Heart right ventricle (tissue), 16 donors: ENCODE data around the gene SYTL3. TPM values are rescaled to one million over a fixed set of nuclear protein-coding genes. Genes with fewer than 3 reads are reported as not detected.

Experiments used
- ATAC-seq, 8 donors: fragments of 200-7000 bp; cut with Tn5 transposase; one replicate each; pipeline ENCODE4 v1.9.1; 2020; ENCODE audit warnings: mild to moderate bottlenecking in 8 of 8, moderate library complexity in 8 of 8, moderate number of reproducible peaks in 1 of 8
- DNase-seq, 2 donors: peaks; one replicate each; pipeline ENCODE4 v3.0.0-alpha.2; 2020
- H3K27ac ChIP-seq, 10 donors: fragments of 200-600 bp; sonication (generic) in 2 of 10; one replicate each; pipeline versions ENCODE4 v1.5.0 to v1.8.0; 2020 to 2022; ENCODE audit warnings: mild to moderate bottlenecking in 3 of 10
- H3K27me3 ChIP-seq, 7 donors: fragments of 200-600 bp; one replicate each; pipeline ENCODE4 v1.8.0; 2021 to 2022; ENCODE audit warnings: mild to moderate bottlenecking in 2 of 7
- H3K36me3 ChIP-seq, 9 donors: fragments of 200-600 bp; sonication (generic) in 1 of 9; one replicate each; pipeline versions ENCODE4 v1.5.0 to v1.8.0; 2020 to 2022; ENCODE audit warnings: mild to moderate bottlenecking in 2 of 9
- H3K4me1 ChIP-seq, 9 donors: fragments of 200-600 bp; sonication (generic) in 1 of 9; one replicate each; pipeline versions ENCODE4 v1.5.0 to v1.8.0; 2020 to 2022; ENCODE audit warnings: mild to moderate bottlenecking in 4 of 9
- H3K4me3 ChIP-seq, 10 donors: fragments of 200-600 bp; sonication (generic) in 2 of 10; one replicate each; pipeline versions ENCODE4 v1.5.0 to v1.8.0; 2020 to 2022; ENCODE audit warnings: mild to moderate bottlenecking in 7 of 10, moderate library complexity in 2 of 10
- H3K9me3 ChIP-seq, 11 donors: fragments of 200-600 bp in 10 of 11; sonication (generic) in 2 of 11; one replicate each; pipeline versions ENCODE4 v1.5.0 to v1.8.0; 2013 to 2022; ENCODE audit warnings: mild to moderate bottlenecking in 2 of 11, control low read depth in 1 of 11, moderate library complexity in 1 of 11
- CTCF ChIP-seq, 9 donors: fragments of 200-600 bp; sonication (generic) in 2 of 9; IDR thresholded peaks; one replicate each; pipeline versions ENCODE4 v1.5.0 to v1.8.0; 2021 to 2022; ENCODE audit warnings: antibody characterized with exemption in 9 of 9, mild to moderate bottlenecking in 5 of 9, moderate library complexity in 1 of 9
- WGBS, 2 donors: extraction: QIAGEN DNeasy Blood & Tissue Kit; methylation state at CpG; one replicate each; pipeline ENCODE4 v1.1.7; 2013; ENCODE audit warnings: inconsistent platforms in 1 of 2; 5-methylcytosine and 5-hydroxymethylcytosine counted together
- intact Hi-C, 10 donors: fragments of 100-400 bp; cut with DNase I; formaldehyde crosslinking; loops; one replicate each; pipeline versions ENCODE4 v1.11.1 to v1.14.2; 2022
- polyA plus RNA-seq, 2 donors: library from polyadenylated mRNA; stranded (reverse); fragments of 200-250 nt; gene quantifications; one replicate each; pipeline ENCODE4 v1.2.3, GENCODE V29; 2013
- total RNA-seq, 10 donors: library from RNA; stranded (reverse); fragmentation: NEBNext Ultra II Directional in 3 of 10; extraction: Animal tissue kit (Norgen Biotek cat#: 25700) in 3 of 10; gene quantifications; one replicate each; pipeline versions ENCODE4 v1.2.1 to v1.2.4, GENCODE V29; 2021 to 2023
- donor health status: Arrhythmogenic right ventricular cardiomyopathy.
- donor health status: ischemic (EF 13 %, LVEDD 7.1; RV severe dilation, severe dysfunction).
- donor health status: healthy with polysubstance abuse.
- donor health status: DM: no; HTN: yes; CAD: no.
- donor health status: DM: no; HTN: no; CAD: no.
- donor health status: ischemic (EF 25% LVEDD 6.9; RV normal size, moderate dysfunction).
- donor health status: ischemic (EF 25% LVEDD 5.7; RV mildly dilated, moderate dysfunction).
- donor health status: healthy.
- donor health status: DM: yes; HTN: yes; CAD: no.
- donor health status: Ischemic cardiomyopathy.
- donor health status: ischemic (EF 35%, LVEDD 5.7; RV mildly dilated, moderate dysfunction).
- donor health status: nonischemic (EF 11% LVEDD 7.7; RV severe dilation, severe dysfunction).
- donor health status: DM: yes; HTN: yes; CAD: no.
- donor health status: PGD.
- donor health status: ischemic (EF 29% LVEDD 5.4; RV normal size, mild dysfunction).
- donor health status: nonischemic (EF 23%, LVEDD 6.1; RV moderate dilation, normal function).

The SYTL3 gene
- total and polyA plus RNA-seq, 12 donors, result 3.6 to 11.9 (median 8.1) TPM

- Histone ChIP-seq H3K36me3 (peaks cover 0 to 8% (median 0%) of the 10 kb centered on the region in 9 donors), H3K4me3 (no peak overlapping the region), H3K9me3 (no peaks in the 10 kb centered on the region), H3K27ac (peak overlapping the region; percentile 35 to 83 (median 60)), H3K27me3 (no peaks in the 10 kb centered on the region), H3K4me1 (peaks cover 12 to 82% (median 68%) of the 10 kb centered on the region in 9 donors)
- ATAC-seq (peak in 1 of 8 donors; percentile 27), DNase-seq (no peak)
- intact Hi-C loops, result loop anchor here in 4 of 10 donors (1.0 to 10.0 kb wide), 3 partner anchors 92 to 176 kb away; no protein-coding TSS in a partner anchor
- 87 to 92% methylated on average over 8 of the region's 8 CpGs for WGBS, 2 donors
- no peak for TF ChIP-seq CTCF (IDR thresholded peaks at IDR 0.05)
Measured at GRCh38 chr6:158798311-158798710, 148.5 kb downstream of the SYTL3 start.

GRCh38 chr6:158799051-158799792 lies 149.4 kb downstream of the SYTL3 start:
- DNase-seq (peak in 1 of 2 donors; percentile 29), ATAC-seq (peak in 4 of 8 donors; percentile 18 to 49 (median 39))
- H3K4me3 ChIP-seq, result no peak overlapping the region
- peak overlapping the region; percentile 35 to 83 (median 60) for H3K27ac ChIP-seq
- H3K27me3 ChIP-seq, result no peaks in the 10 kb centered on the region
- intact Hi-C loops, result loop anchor here in 4 of 10 donors (10.0 kb wide), 2 partner anchors 94 to 176 kb away; no protein-coding TSS in a partner anchor
- TF ChIP-seq CTCF (IDR thresholded peaks at IDR 0.05), result peak in 4 of 9 donors; percentile 13 to 38 (median 34)
- peaks cover 0 to 8% (median 0%) of the 10 kb centered on the region in 9 donors for H3K36me3 ChIP-seq
- peaks cover 14 to 89% (median 73%) of the 10 kb centered on the region in 9 donors for H3K4me1 ChIP-seq
- H3K9me3 ChIP-seq, result no peaks in the 10 kb centered on the region
- 29 to 40% methylated on average over 11 of the region's 11 CpGs for WGBS, 2 donors

GRCh38 chr6:158801655-158802294 lies 151.9 kb downstream of the SYTL3 start:
- DNase-seq, result peak; percentile 64 to 76
- no peaks in the 10 kb centered on the region for H3K27me3 ChIP-seq
- peak in 7 of 8 donors; percentile 35 to 96 (median 90) for ATAC-seq
- intact Hi-C loops, result no loop called here
- peaks cover 10 to 90% (median 82%) of the 10 kb centered on the region in 9 donors for H3K4me1 ChIP-seq
- no peak overlapping the region for H3K4me3 ChIP-seq
- WGBS, 2 donors, result 68 to 71% methylated on average over 7 of the region's 7 CpGs
- no peaks in the 10 kb centered on the region for H3K9me3 ChIP-seq
- H3K27ac ChIP-seq, result peak overlapping the region in 9 of 10 donors; percentile 32 to 83 (median 65)
- no peak for TF ChIP-seq CTCF (IDR thresholded peaks at IDR 0.05)
- no peaks in the 10 kb centered on the region for H3K36me3 ChIP-seq

- Histone ChIP-seq H3K27ac (peak overlapping the region in 9 of 10 donors; percentile 19 to 77 (median 54)), H3K4me1 (peaks cover 9 to 82% (median 66%) of the 10 kb centered on the region in 9 donors), H3K36me3 (peaks cover 0 to 12% (median 0%) of the 10 kb centered on the region in 9 donors), H3K4me3 (peak overlapping the region in 4 of 10 donors; percentile 10 to 15 (median 12)), H3K27me3 (no peaks in the 10 kb centered on the region), H3K9me3 (no peaks in the 10 kb centered on the region)
- ATAC-seq (peak in 1 of 8 donors; percentile 36), DNase-seq (peak in 1 of 2 donors; percentile 20)
- 32 to 36% methylated on average over 5 of the region's 5 CpGs for WGBS, 2 donors
- no peak for TF ChIP-seq CTCF (IDR thresholded peaks at IDR 0.05)
- intact Hi-C loops, result no loop called here
Measured at GRCh38 chr6:158803733-158804143, 153.9 kb downstream of the SYTL3 start.
